Esophagus squamous epithelium (tissue), 4 donors: ENCODE data around the gene CHTOP.

Experiments
- POLR2A ChIP-seq, 4 donors: fragments of 450-650 bp; IDR thresholded peaks; one replicate each; pipeline ENCODE4 v1.6.1; 2017; ENCODE audit warnings: antibody characterized with exemption in 4 of 4, mild to moderate bottlenecking in 4 of 4, moderate library complexity in 3 of 4
- TF ChIP-seq, protein P1 (sequence below), 6 experiments: fragments of 450-650 bp in 4 of 6; fragments of 200-600 bp in 2 of 6; sonication (generic) in 2 of 6; IDR thresholded peaks; one replicate each; pipeline ENCODE4 v1.5.1; 2016 to 2019; ENCODE audit warnings: antibody characterized with exemption in 6 of 6, mild to moderate bottlenecking in 4 of 6, moderate library complexity in 4 of 6

DNA sequence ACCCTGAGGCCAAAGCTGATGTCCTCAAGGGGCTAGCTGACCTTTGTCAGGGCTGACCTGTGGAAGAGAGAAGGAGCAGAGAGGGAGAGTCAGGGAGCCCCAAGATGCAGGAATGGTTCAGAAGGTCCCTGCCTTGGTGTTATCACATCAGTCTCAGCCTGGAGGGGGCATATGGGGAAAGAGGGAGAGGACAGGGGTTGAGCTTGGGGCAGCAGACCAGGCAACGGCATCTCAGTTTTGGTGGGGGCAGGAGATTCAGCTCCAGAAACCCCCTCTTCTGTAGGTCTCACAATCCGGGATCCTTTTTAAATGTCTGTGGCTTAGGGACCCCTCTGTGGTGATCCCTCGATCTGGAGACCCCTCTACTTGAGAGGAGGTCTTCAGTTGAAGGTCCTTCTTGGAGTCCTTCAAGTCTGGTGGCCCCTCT is 7.4 kb upstream of the CHTOP start:
- TF ChIP-seq, protein P1, sequence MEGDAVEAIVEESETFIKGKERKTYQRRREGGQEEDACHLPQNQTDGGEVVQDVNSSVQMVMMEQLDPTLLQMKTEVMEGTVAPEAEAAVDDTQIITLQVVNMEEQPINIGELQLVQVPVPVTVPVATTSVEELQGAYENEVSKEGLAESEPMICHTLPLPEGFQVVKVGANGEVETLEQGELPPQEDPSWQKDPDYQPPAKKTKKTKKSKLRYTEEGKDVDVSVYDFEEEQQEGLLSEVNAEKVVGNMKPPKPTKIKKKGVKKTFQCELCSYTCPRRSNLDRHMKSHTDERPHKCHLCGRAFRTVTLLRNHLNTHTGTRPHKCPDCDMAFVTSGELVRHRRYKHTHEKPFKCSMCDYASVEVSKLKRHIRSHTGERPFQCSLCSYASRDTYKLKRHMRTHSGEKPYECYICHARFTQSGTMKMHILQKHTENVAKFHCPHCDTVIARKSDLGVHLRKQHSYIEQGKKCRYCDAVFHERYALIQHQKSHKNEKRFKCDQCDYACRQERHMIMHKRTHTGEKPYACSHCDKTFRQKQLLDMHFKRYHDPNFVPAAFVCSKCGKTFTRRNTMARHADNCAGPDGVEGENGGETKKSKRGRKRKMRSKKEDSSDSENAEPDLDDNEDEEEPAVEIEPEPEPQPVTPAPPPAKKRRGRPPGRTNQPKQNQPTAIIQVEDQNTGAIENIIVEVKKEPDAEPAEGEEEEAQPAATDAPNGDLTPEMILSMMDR (IDR thresholded peaks at IDR 0.05) = no peak
- TF ChIP-seq POLR2A (IDR thresholded peaks at IDR 0.05) = no peak
